Body of pancreas (tissue), 4 donors: ENCODE measurements around the gene TIFAB. TPM values are rescaled to one million over a fixed set of nuclear protein-coding genes. Genes with fewer than 3 reads are reported as not detected.

Experiments
- ATAC-seq: fragments of 150-250 bp; one replicate; pipeline ENCODE4 v1.9.1; 2016
- DNase-seq, 4 donors: peaks; one replicate each; pipeline ENCODE4 v3.0.0-alpha.2; 2019
- H3K27ac ChIP-seq, 4 donors: fragments of 200-600 bp; sonication (generic); 1 replicate in 3 of 4; 2 replicates in 1 of 4; pipeline versions ENCODE4 v1.5.1 to v1.6.1; 2016 to 2019; ENCODE audit warnings: mild to moderate bottlenecking in 1 of 4, mixed read lengths in 1 of 4, moderate library complexity in 1 of 4
- H3K27me3 ChIP-seq, 2 donors: fragments of 200-600 bp; sonication (generic); one replicate each; pipeline ENCODE4 v1.6.0; 2016; ENCODE audit warnings: mild to moderate bottlenecking in 1 of 2
- H3K36me3 ChIP-seq, 2 donors: fragments of 200-600 bp; sonication (generic); replicated peaks in 1 of 2; 2 replicates each; pipeline ENCODE4 v1.5.1; 2016; ENCODE audit warnings: low read depth in 2 of 2; ENCODE audit not compliant: insufficient read depth in 1 of 2
- H3K4me1 ChIP-seq: fragments of 200-600 bp; sonication (generic); one replicate; pipeline ENCODE4 v1.6.0; 2016
- H3K4me3 ChIP-seq, 2 donors: fragments of 200-600 bp; sonication (generic); 1 replicate in 1 of 2; 2 replicates in 1 of 2; pipeline ENCODE4 v1.5.1; 2016 to 2019
- H3K9me3 ChIP-seq, 3 donors: fragments of 200-600 bp; sonication (generic); 1 replicate in 2 of 3; 2 replicates in 1 of 3; pipeline ENCODE4 v1.5.1; 2016
- CTCF ChIP-seq, 7 experiments: fragments of 450-650 bp in 4 of 7; fragments of 200-600 bp in 3 of 7; sonication (generic) in 3 of 7; IDR thresholded peaks; one replicate each; pipeline ENCODE4 v1.5.1; 2016 to 2019; ENCODE audit warnings: antibody characterized with exemption in 7 of 7
- POLR2A ChIP-seq, 3 donors: fragments of 450-650 bp; IDR thresholded peaks; one replicate each; pipeline ENCODE4 v1.6.1; 2016; ENCODE audit warnings: antibody characterized with exemption in 3 of 3, mild to moderate bottlenecking in 2 of 3
- WGBS, 2 donors: methylation state at CpG; one replicate each; pipeline ENCODE4 v1.1.5; 2017; 5-methylcytosine and 5-hydroxymethylcytosine counted together
- intact Hi-C: fragments of 100-400 bp; cut with DNase I; formaldehyde crosslinking; loops from one replicate; pipeline ENCODE4 v1.15.1; 2023
- total RNA-seq, 2 donors: library from RNA; depleted of rRNA; stranded (reverse); fragments of >200 nt; gene quantifications; one replicate each; pipeline ENCODE4 v1.1.0, GENCODE V29; 2016

Gene TIFAB
- total RNA-seq, 2 donors from 2014 or later, result not detected

GRCh38 chr5:135437796-135438560 lies 14.2 kb downstream of the TIFAB start:
- WGBS, 2 donors, result 43 to 48% methylated on average over 13 of the region's 13 CpGs
- H3K36me3 ChIP-seq, result no peaks in the 10 kb centered on the region
- intact Hi-C loops, result no loop called here
- no peaks in the 10 kb centered on the region for H3K9me3 ChIP-seq
- ATAC-seq, result peak; percentile 55
- H3K4me3 ChIP-seq, result no peak overlapping the region
- DNase-seq, result peak; percentile 46 to 85 (median 63)
- H3K27me3 ChIP-seq, result peaks cover 0 to 6% of the 10 kb centered on the region in 2 donors
- no peak for TF ChIP-seq POLR2A (IDR thresholded peaks at IDR 0.05)
- TF ChIP-seq CTCF (IDR thresholded peaks at IDR 0.05), result peak in 1 of 7 experiments; percentile 20
- H3K27ac ChIP-seq, result peak overlapping the region in 1 of 4 donors; percentile 34
- H3K4me1 ChIP-seq, result peaks cover 8% of the 10 kb centered on the region

- Histone ChIP-seq H3K4me3 (no peak overlapping the region), H3K36me3 (no peaks in the 10 kb centered on the region), H3K27me3 (peaks cover 0 to 6% of the 10 kb centered on the region in 2 donors), H3K4me1 (peaks cover 8% of the 10 kb centered on the region), H3K9me3 (no peaks in the 10 kb centered on the region), H3K27ac (peak overlapping the region in 1 of 4 donors; percentile 34)
- intact Hi-C loops, result no loop called here
- WGBS, 2 donors, result 51 to 76% methylated on average over 7 of the region's 7 CpGs
- ATAC-seq, result no peak
- TF ChIP-seq CTCF (IDR thresholded peaks at IDR 0.05) (no peak), POLR2A (IDR thresholded peaks at IDR 0.05) (no peak)
- DNase-seq, result peak in 1 of 4 donors; percentile 56
Observed at GRCh38 chr5:135437422-135437795, 14.7 kb downstream of the TIFAB start.

GRCh38 chr5:135436951-135437418 lies 15.2 kb downstream of the TIFAB start:
- Histone ChIP-seq H3K9me3 (no peaks in the 10 kb centered on the region), H3K36me3 (no peaks in the 10 kb centered on the region), H3K27ac (no peak overlapping the region), H3K4me1 (peaks cover 8% of the 10 kb centered on the region), H3K4me3 (no peak overlapping the region), H3K27me3 (peaks cover 0 to 6% of the 10 kb centered on the region in 2 donors)
- ATAC-seq, result no peak
- 45 to 70% methylated on average over 4 to 7 of the region's 7 CpGs for WGBS, 2 donors
- intact Hi-C loops, result no loop called here
- TF ChIP-seq POLR2A (IDR thresholded peaks at IDR 0.05), result no peak
- TF ChIP-seq CTCF (IDR thresholded peaks at IDR 0.05), result no peak
- no peak for DNase-seq

- Histone ChIP-seq H3K4me3 (no peak overlapping the region), H3K27me3 (peaks cover 0 to 6% of the 10 kb centered on the region in 2 donors), H3K9me3 (no peaks in the 10 kb centered on the region), H3K36me3 (no peaks in the 10 kb centered on the region), H3K4me1 (peaks cover 8% of the 10 kb centered on the region), H3K27ac (no peak overlapping the region)
- 65 to 74% methylated on average over 6 to 7 of the region's 9 CpGs for WGBS, 2 donors
- TF ChIP-seq CTCF (IDR thresholded peaks at IDR 0.05) (no peak), POLR2A (IDR thresholded peaks at IDR 0.05) (no peak)
- no peak for DNase-seq
- no peak for ATAC-seq
- intact Hi-C loops, result no loop called here
Observed at GRCh38 chr5:135435467-135436330, 16.5 kb downstream of the TIFAB start.
